Activated CD8-positive, alpha-beta memory T cell treated with anti-CD3 and anti-CD28 coated beads for 1 hour (primary cell): ENCODE data around the gene DPF3.

Experiments used
- DNase-seq, 2 donors: peaks; one replicate each; pipeline ENCODE4 v3.0.0-alpha.2; 2020; ENCODE audit warnings: low read depth in 1 of 2; ENCODE audit errors: extremely low read depth in 1 of 2

DPF3 gene

DNA sequence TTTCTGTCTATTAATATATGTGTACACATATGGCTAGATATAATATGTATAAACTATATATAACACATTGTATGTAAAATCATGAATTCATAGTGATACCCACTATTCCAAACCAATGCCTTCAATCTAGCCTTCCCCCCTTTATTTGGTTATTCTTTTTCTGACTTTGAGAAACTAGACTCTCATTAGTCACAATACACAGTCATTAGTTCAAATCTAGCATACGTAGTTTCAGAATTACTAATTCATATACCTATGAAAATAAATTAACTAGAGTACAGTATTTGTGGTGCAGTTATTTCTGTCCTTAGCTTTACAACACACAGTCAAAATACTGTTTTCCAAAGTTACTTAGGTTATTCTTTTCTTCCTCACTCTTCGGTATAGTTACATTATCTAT, 268.2 kb downstream of the DPF3 start:
- DNase-seq = no peak

DNA sequence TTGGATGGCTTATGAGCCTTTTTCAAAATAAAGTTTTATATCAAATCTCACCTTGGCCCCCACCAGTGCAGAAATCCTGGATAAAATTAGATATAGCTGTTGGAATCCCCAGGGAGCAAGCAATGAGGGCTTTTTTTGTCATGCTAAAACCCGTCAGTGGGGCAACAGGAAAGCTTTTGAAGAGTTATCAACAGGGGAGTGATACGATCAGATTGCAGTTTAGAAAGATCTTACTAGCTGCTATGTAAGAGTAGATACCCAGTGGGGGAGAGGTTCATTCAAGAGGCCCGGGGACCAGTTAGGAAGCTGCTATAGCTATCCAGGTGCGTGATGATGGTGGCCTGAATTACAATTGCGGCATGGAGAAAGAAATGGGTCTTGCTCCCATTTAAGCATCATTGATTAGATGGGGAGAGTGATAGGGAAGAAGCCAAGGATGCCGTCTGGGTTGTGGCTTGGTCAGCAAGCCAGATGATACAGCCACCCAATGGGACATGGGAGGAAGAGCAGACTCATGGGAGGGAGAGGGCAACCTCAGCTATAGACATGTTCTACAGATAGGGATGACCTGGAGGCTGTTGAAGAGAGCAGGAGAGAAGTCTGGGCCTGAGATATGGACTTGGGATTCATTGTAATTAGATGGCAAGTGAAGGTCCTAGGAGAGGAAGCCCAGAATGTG, 272.4 kb downstream of the DPF3 start:
- no peak for DNase-seq

DNA sequence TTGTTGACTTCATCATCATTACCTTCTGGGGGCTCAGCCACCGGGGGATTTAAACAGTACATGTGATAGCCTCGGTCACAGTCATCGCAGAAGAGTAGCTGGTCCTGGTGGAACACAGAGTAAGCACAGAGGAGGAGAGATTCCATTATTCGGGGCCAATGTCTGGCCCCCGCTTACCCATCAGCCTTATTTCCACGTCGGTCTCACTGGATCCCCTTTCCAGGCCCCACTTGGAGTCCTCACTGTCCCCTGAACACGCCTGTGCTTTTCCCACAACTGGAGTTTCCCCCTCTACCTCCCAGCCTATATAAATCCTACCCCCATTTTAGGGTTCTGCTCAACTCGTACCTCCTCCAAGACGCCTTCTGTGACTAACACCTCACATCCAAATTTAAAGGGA, 274.0 kb downstream of the DPF3 start:
- no peak for DNase-seq

DNA sequence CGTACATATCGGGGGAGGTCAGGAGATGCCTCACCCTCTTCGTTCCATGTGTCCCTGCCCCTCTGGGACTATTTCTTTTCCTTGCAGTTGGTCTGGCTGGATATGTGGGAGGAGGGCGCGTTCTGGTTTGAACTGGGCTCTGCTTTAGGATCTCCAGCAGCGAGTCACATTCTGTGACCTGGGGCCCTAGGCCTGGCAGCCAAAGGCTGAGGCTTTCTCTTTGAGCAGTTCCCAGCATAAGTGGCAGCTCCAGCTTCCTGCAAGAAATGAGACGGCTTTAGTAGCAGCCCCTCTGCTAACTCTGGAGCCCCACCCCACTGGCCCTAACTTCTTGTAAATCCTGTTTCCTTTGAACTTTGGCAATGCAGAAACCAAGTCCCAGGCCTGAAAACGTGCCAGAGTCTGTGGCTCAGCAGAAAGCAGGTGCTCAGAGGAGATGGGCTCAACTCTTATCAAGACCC, 274.8 kb downstream of the DPF3 start:
- DNase-seq = no peak

DNA sequence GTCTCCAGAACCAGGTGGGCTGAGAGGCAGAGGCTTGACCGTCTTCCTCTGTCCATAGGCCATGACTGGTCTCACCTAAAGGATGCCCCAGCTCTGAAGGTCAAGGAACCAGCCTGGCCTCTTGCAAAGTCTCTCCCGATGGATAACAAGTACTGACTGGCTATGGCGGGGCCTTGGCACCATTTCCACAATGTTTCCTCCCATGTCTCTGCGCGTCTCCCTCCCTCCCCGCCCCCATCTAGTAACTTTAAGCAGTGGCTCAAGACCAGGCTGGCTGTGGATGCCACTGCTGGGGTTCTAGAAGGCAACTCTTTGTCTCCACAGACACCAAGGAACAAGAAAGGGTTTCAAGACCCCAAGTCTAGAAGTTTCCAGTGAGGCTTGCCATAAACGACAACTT, 275.5 kb downstream of the DPF3 start:
- DNase-seq = no peak

DNA sequence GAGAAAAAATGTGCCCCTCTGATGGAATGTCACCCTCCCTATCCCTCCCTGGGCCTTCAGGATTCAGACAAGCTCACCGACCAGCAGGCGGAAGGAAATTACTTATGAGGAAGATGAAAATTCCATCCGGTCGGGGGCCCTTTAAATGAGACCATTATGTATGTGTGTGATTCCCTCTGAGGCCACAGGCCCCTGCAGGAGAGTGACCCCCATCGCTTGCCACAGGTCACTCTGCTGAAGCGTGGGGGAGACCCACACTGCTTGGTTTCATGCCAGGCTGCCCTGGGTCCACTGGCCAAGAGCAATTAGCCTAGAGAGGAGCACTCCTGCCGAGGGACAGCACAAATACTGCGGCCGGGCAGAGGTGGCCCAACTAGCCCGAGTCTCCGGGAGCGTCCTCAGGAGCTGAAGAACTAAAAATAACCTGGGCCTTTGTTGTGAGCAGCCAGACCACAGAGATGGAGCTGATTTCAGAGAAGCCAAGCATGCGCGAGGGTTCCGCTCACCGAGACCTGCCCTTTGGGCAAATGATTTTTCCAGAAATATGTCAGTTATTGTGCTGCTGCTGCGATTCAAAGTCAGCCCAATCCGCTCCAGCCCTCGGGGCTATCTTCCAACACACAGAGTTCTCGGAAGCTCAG, 276.4 kb downstream of the DPF3 start:
- no peak for DNase-seq

DNA sequence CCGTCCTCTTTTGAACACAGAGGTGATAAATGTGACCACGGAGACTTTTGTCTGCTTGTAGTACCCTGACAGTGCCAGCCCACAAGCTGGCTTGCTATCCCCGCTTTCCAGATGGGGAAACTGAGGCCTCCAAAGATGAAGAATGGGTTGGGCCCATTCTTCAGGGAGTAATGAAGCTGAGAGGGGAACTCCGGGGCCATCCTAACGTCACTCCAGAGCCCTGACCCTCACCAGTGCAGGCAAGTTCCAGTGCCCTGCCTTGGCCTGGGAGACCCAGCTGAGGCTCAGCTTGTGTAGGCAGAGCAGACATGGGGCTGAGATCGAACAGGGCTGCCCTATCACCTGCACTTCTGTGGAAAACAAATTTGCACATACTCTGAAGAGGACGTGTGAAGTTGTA, 277.1 kb downstream of the DPF3 start:
- no peak for DNase-seq

DNA sequence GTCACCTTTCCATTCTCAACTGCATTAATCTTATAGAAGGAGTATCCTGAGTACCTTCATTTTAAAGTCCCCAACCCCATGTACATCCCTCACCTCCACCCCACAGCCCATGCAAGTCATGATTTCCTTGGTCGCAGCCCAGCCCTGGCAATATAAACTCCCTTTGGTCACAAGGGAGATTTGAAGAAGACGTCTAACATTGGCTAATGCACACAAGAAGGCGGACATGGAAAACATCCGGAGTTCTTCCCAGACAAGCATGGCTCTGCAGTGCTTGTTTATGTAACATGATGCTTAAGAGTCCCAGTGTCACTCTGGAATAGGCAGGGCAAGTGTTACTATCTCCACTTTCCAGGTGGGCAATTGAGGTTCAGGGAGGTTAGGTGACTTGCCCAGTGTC, 277.6 kb downstream of the DPF3 start:
- no peak for DNase-seq

DNA sequence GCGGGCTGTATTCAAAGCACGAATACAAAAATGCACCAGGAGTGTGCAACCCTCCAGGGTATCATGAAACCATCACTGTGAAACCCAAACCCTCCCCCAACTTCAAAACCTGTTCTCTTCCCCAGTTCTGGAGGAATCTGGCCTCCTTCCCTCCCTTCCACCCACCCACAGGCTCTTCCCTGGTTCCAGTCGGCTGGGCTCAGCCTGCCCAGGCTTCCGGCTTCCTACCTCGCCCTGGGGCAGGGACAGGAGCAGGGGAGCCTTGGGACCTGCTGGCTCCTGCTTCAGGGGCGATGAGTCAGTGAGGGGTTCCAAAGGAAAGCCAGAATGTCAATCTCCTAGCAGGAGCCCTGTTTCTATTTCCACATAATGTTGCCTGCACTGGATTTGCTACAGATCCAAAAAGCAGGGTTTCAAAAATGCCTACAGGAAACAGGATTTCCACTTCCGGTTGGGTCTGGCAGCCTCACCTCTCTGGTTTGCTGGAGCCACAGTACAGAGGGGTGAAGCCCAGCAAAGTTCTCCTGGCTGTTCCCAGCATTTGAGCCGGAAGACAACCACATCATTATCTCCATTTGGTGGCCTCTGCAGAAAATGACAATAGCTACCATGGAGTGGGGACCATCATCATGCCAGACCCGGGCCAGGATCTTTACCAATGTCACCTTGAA, 278.3 kb downstream of the DPF3 start:
- no peak for DNase-seq

DNA sequence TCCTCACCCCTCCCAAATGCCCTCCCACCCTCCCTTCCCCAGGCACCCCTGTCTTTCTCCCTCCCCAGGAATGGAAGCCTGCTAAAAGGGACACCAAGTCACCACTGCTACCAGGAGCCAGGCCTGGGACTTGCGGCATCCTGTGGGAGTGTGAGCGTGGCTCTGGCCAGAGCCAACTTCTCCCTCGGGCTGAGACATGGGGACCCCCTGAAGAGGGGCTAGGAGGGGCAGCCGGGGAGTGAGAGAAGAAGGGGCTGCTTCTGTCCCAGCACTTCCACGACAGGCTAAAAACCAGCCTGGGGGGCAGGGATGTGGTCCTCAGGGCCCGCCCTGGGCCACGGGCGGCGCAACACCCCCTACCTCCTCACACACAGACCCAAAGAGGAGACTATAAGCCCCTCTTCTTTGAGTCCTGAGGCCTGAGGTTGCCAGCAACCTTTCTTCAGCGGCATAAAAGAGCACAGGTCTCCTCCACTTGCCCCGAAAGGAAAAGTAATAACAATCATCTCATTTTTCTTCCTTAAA, 278.9 kb downstream of the DPF3 start:
- no peak for DNase-seq

DNA sequence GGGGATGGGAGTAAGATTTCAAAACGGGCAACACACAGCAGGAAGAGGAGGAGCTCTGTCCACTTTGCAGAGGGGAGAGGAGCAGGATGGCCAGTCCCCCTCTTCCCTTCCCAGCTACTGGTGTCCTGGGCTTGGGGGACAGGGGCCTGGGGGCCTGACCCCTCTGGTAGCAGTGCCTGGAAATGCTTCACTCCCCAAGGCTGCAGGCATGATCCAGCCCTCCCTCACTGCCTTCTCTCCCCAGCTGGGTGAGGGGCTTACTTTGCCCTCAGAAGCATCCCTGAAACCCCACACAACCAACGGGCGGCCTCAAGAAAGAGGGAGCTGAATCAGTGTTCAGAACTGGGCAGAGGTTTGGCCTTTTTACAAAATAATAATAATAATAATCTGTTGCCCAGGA, 279.5 kb downstream of the DPF3 start:
- no peak for DNase-seq

DNA sequence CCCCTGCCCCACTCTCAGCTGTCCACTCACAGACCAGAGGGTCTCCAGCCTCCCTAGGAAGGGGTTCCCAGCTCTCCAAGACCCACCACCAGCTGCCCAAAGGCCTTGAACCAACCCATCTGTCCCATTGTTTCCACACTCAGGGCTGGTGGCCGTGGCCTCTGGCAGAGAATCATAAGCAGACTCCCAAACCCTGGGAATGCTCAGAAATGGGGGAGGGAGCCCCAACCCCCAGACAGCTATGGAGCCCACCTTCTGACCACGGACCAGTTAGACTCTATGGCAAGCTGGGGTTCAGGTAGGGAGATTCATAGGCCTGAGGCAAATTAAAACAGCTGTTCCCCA, 280.0 kb downstream of the DPF3 start:
- DNase-seq = no peak

DNA sequence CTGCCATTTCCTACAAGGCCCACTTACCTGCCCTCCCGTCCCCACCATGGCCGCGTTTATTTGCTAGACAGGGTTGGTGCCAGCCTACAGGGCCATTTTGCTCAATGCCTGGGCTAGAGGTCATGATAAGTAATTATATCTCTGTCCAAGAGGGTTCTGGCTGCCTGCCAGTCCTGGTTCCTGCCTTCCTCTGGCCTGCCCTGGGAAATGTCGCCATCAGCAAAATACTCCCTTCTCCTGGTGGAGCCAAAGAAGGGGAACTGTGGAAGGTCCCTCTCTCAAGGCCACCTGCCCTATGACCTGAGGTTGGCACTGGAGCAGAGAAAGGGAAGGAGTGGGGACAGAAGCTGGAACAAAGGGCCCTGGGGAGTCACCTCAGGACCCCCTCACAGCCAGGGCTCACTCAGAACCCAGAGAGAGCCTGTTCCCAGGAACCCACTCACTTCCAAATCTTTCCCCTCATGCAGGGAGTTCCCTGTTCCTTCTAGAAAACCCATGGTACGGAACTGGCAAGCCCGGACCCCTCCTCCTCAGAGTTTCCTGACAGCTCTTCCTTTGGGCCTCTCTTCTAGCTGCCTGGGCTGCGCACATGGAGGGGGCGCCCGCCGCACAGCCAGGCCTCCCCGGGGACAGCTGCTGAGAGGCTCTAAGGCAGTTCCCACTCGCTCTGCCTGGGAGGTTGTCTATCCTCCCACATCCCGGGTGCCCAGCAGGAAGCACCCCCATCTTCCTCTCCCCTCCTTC, 280.5 kb downstream of the DPF3 start:
- no peak for DNase-seq

DNA sequence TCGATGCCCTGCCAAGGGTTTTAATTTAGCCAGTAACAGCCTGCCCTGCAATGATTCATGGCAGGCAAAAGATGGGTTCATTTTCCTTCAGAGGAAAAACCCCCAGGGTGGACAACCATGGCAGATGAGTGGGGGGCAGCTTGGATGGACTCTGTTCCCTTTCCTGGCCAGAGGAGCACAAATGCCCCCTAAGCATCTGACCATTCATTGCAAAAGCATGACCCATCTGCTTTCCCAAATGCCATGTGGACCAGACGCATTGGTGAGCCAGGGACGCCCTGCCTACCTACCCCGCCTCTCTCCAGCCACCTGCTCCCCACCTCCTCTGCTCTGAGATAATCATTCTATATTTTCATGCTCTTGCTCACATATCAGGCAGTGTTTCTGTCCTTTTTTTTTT, 281.9 kb downstream of the DPF3 start:
- no peak for DNase-seq

DNA sequence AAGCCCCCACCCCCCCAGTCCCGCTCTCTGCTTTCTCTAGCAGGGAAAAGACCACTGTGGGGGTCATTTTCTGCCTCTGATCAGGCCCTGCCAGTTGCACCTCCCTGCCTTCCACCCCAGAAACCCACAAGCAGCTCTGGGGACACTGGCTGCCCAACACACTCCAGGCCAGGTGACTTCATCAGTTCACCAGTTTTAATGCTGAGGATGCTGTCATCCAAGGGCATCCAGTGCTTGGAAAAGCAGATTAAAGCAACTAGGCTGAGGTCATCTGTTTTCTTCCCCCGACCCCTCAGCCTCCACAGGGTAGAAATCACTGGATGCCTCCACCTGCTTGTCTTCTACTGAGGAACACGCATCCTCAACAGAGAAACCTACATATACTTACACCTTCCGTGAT, 282.4 kb downstream of the DPF3 start:
- DNase-seq = no peak

DNA sequence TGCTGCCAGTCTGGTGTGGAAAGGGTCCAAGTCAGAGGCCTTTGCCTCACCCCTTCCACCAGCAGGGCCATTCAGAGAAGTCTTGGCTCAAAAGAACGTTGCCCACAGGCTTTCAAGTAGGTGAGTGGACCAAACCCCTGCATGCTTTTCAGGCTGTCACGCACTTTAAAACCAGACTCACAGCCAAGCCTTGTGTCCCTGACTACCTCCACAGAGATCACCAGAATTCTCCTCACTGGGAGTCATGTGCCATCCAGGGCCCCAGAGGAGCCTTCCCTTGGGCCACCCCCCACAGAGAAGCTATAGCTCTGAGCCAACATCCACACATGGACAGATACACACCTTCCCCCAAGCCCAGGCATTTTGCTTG, 283.1 kb downstream of the DPF3 start:
- no peak for DNase-seq

DNA sequence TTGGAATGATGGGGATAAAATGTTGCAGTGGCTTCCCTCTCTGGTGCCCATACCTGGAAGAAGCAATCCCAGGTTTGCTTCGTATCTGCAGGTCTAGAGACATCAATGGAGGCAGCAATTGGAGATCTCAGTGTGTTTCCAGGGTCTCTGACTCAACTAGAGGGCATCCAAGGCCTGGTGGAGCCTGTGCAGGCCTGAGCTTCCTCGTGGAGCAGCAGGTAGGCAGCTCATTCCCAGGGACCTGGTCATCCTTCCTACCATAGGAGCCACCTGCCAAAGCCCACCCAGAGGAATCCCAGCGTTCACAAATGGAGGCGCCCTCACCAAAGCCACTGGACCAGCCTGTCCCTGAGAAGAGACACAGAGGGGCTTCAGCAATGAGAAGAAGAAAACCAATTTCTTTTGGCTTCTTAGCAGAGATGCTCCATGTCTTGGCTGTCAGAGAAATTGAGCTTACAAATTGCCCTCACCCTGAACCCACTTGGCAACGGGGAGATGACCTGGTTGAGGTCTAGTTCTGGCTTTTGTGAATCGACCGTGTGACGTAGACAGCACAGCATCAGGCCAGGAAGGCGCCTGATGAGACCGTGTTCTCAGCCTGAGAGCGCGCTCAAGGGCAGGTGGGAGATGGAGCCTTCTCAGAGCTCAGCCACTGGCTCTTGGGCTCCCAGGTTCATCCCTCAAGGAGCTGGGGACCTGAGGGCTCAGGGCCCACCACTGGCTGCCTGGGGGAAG, 283.6 kb downstream of the DPF3 start:
- no peak for DNase-seq

DNA sequence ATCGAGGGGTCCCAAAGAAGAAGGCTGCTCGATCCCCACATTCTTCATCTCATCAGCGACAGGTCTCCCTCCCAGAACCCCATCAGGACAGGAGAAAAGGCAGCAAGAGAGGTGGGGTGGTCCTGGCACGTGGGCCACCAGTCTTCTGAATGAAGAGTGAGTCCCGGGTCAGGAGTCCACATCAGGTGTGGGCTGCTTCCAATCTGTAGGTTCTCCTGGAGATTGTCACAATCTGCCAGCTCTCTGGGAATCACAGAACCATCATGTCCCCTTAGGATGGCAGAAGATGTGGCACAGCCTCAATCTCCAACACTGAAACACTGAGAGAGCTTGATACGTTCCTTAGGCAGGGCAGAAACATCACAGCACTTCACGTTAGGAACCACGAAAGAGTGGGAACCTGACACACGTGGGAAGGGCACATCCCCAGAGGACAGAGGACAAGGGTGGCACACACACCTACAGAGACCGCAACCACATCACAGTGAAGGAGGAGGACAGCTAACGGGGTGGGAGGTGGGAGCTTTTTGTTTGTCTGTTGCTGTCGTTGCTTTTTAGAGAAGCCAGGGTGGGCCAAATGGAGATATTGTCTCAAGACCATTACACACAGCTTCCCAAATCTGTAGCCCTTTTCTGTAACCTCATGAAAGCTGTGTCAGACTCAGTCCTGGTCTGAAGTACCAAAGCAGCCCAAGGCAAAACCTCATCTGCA, 284.5 kb downstream of the DPF3 start:
- DNase-seq = no peak

DNA sequence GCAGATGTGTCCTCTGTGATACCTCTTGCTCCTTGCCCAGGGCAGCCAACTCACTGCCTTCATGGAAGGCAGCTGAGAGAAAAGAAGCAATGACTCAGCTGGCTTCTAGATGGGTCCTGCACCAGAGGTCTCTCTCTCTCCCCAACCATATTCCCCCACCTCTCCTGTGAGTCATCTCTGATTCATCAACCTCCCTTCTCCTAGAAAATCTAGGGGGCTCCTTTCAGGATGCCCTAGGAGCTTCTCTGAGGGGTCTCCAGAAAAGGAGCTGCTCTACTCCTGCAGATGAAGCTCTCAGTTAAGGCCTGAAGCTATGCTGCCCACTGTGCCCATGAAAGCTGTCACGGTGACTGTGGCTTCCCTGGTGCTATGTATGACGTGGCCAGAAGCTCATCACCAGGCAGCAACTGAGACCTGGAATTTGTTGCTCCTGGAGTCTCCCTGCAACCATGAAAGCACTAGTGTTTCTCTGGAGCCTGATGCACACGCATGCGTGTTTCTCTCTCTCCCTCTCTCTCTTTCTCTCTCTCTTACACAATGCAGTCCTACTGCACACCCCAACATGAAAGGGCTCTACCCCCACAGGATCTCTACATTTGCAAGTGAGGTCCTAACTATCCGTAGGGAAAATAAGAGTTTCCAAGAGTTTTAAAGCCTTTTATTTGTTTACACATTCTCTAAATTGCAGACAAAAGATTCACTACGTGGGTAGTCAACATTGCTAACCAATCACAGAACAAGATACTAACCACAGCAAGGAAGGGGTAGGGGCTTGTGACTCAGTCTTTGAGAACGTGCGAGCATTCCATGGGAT, 285.3 kb downstream of the DPF3 start:
- no peak for DNase-seq
